HepG2 (cell line): Measurements from ENCODE around the gene RRBP1. TPM values are rescaled to one million over a fixed set of nuclear protein-coding genes. Genes with fewer than 3 reads are reported as not detected.

ENCODE experiments used
- AGO2 ChIP-seq: fragments of 200-400 bp; formaldehyde crosslinking; optimal IDR thresholded peaks from 2 replicates; pipeline ENCODE3; 2017; ENCODE audit warnings: mild to moderate bottlenecking, low read depth, low read length, moderate library complexity
- ARID3A ChIP-seq: IDR thresholded peaks from 2 replicates; pipeline ENCODE4 v1.6.1; 2012; ENCODE audit warnings: low read depth, low read length, improper control_type of control experiment
- CEBPG ChIP-seq: IDR thresholded peaks from 2 replicates; pipeline ENCODE4 v1.6.1; 2016
- HMG20A ChIP-seq: IDR thresholded peaks from 2 replicates; pipeline ENCODE4 v1.6.1; 2016; ENCODE audit warnings: borderline replicate concordance
- JUNB ChIP-seq: sonication (generic); formaldehyde crosslinking; IDR thresholded peaks from 2 replicates; pipeline ENCODE4 v1.8.0; 2022; ENCODE audit warnings: missing genetic modification reagents, mild to moderate bottlenecking, borderline replicate concordance
- KDM3A ChIP-seq: IDR thresholded peaks from 2 replicates; pipeline ENCODE4 v1.6.1; 2018; ENCODE audit warnings: low read depth, missing compliant biosample characterization
- TEF ChIP-seq: sonication (generic); formaldehyde crosslinking; IDR thresholded peaks from 2 replicates; pipeline ENCODE4 v1.5.0; 2020; ENCODE audit warnings: missing genetic modification reagents
- THRA ChIP-seq: sonication (generic); formaldehyde crosslinking; IDR thresholded peaks from 2 replicates; pipeline ENCODE4 v1.4.0; 2020; ENCODE audit warnings: missing genetic modification reagents, borderline replicate concordance
- ZNF256 ChIP-seq: sonication (generic); formaldehyde crosslinking; conservative IDR thresholded peaks from 2 replicates; pipeline ENCODE4 v1.4.0; 2020; ENCODE audit warnings: missing genetic modification reagents
- ZNF335 ChIP-seq: sonication (generic); formaldehyde crosslinking; IDR thresholded peaks from 2 replicates; pipeline ENCODE4 v1.4.0; 2020; ENCODE audit warnings: missing genetic modification reagents
- ZNF546 ChIP-seq: sonication (generic); formaldehyde crosslinking; conservative IDR thresholded peaks from 2 replicates; pipeline ENCODE4 v1.8.1; 2023; ENCODE audit warnings: mild to moderate bottlenecking, missing genetic modification reagents
- polyA plus RNA-seq, 8 experiments: library from polyadenylated mRNA; depleted of rRNA in 3 of 8; stranded (reverse) in 7 of 8; unstranded in 1 of 8; fragments of >200 nt; fragmentation: Illumina TruSeq in 4 of 8; extraction: Trizol in 4 of 8; gene quantifications; 2 replicates each; pipeline versions ENCODE4 v1.2.1 to v1.2.3, GENCODE V29; 2011 to 2016; ENCODE audit warnings: low read depth in 4 of 8, missing spikeins in 1 of 8, mixed read lengths in 1 of 8; ENCODE audit not compliant: insufficient read depth in 1 of 8
- total RNA-seq, 5 experiments: library from RNA; depleted of rRNA; stranded (reverse); fragments of >200 nt; fragmentation: Illumina TruSeq; extraction: Trizol; gene quantifications; 2 replicates each; pipeline ENCODE4 v1.2.3, GENCODE V29; 2016; ENCODE audit warnings: low read depth in 1 of 5
- TF ChIP-seq, protein P1 (sequence below), 2 experiments: fragments of 450-650 bp in 1 of 2; sonication (generic) in 1 of 2; formaldehyde crosslinking in 1 of 2; IDR thresholded peaks; 2 replicates each; pipeline versions ENCODE4 v1.6.1 to v1.8.0; 2016 to 2022; ENCODE audit warnings: antibody characterized with exemption in 1 of 2, mild to moderate bottlenecking in 1 of 2, missing genetic modification reagents in 1 of 2
- TF ChIP-seq, protein P2 (sequence below): sonication (generic); formaldehyde crosslinking; IDR thresholded peaks from 2 replicates; pipeline ENCODE4 v1.4.0; 2020; ENCODE audit warnings: missing genetic modification reagents, low read depth, mild to moderate bottlenecking, borderline replicate concordance

The RRBP1 gene
- total and polyA plus RNA-seq, 2 of the 13 experiments (the other 11 are each of a cell fraction or from before 2014, with no cell fraction given) = 150 to 222 TPM

DNA sequence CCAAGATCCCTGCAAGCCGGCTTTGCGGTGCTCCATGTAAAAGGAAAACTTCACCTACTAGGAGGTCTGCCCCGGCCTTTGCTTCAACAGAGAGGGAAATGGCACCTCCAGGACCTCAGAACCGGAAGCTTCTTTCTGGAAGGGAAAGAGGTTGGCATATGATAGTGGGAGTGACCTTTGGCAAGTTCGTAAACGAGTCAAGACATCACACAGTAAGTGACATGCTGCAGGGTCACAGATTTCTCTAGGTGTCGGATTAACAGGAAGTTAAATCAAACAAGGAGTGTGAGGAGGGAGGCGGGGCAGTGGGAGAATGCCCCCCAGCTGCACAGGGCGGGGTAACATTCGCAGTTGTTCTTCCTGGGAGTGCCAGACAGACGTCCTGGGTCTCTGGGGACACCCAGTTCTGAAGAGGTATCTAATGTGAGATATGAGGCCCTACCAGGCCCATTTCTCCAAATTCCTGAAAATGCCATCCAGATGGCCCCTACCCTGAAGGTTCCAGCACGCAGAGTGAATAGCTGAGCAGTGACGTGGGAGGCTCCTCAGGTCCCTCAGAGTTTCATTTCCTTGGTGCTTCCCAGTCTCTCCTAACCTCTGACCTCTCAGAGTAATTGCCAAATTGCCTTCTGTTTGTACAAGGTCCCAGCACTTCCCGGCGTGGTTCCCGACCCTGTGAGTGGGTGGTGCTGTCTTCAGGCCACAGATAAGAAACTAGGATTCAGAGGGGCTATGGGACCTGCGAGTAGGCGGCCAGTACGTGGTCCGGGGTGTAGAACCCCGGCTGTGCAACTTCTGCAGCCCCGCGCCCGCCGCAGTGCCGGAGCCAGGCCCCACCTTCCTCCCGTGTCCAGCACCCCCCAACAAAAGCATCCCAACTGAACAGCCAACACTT is 1.9 kb downstream of the RRBP1 start (continued):
- TF ChIP-seq, protein P1, sequence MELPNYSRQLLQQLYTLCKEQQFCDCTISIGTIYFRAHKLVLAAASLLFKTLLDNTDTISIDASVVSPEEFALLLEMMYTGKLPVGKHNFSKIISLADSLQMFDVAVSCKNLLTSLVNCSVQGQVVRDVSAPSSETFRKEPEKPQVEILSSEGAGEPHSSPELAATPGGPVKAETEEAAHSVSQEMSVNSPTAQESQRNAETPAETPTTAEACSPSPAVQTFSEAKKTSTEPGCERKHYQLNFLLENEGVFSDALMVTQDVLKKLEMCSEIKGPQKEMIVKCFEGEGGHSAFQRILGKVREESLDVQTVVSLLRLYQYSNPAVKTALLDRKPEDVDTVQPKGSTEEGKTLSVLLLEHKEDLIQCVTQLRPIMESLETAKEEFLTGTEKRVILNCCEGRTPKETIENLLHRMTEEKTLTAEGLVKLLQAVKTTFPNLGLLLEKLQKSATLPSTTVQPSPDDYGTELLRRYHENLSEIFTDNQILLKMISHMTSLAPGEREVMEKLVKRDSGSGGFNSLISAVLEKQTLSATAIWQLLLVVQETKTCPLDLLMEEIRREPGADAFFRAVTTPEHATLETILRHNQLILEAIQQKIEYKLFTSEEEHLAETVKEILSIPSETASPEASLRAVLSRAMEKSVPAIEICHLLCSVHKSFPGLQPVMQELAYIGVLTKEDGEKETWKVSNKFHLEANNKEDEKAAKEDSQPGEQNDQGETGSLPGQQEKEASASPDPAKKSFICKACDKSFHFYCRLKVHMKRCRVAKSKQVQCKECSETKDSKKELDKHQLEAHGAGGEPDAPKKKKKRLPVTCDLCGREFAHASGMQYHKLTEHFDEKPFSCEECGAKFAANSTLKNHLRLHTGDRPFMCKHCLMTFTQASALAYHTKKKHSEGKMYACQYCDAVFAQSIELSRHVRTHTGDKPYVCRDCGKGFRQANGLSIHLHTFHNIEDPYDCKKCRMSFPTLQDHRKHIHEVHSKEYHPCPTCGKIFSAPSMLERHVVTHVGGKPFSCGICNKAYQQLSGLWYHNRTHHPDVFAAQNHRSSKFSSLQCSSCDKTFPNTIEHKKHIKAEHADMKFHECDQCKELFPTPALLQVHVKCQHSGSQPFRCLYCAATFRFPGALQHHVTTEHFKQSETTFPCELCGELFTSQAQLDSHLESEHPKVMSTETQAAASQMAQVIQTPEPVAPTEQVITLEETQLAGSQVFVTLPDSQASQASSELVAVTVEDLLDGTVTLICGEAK (IDR thresholded peaks at IDR 0.05) = no peak
- TF ChIP-seq, protein P1 (CRISPR knock-in tag; IDR thresholded peaks at IDR 0.05) = peak; percentile 74
- TF ChIP-seq THRA (no peak; the same call in none of the 2 replicates), ZNF256 (peak; percentile 71; the same call in 1 of the 2 replicates), HMG20A (peak; percentile 69), KDM3A (CRISPR knock-in tag) (peak; percentile 64; the same call in 1 of the 2 replicates), ARID3A (0 out of 2 replicates have a peak, but pooled peaks have one; percentile 33), TEF (CRISPR knock-in tag) (peak; percentile 49; the same call in 1 of the 2 replicates), ZNF546 (CRISPR knock-in tag) (no peak), JUNB (CRISPR knock-in tag) (no peak), CEBPG (CRISPR knock-in tag) (peak; percentile 84), AGO2 (peak; percentile 88), ZNF335 (CRISPR knock-in tag) (peak; percentile 29; the same call in 1 of the 2 replicates)
- TF ChIP-seq, protein P2, sequence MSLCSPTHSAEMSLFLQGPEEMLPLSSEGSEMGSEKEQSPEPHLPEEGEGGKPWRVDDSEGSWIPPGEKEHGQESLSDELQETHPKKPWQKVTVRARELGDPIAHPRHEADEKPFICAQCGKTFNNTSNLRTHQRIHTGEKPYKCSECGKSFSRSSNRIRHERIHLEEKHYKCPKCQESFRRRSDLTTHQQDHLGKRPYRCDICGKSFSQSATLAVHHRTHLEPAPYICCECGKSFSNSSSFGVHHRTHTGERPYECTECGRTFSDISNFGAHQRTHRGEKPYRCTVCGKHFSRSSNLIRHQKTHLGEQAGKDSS (CRISPR knock-in tag) = peak; percentile 84
